ENCODE data around the gene MPHOSPH10. TPM values are rescaled to one million over a fixed set of nuclear protein-coding genes. Genes with fewer than 3 reads are reported as not detected.

MPHOSPH10 gene
- polyA plus RNA-seq, 1 of the 3 experiments (the other 2 are of a cell fraction) = 8.7 TPM

DNA sequence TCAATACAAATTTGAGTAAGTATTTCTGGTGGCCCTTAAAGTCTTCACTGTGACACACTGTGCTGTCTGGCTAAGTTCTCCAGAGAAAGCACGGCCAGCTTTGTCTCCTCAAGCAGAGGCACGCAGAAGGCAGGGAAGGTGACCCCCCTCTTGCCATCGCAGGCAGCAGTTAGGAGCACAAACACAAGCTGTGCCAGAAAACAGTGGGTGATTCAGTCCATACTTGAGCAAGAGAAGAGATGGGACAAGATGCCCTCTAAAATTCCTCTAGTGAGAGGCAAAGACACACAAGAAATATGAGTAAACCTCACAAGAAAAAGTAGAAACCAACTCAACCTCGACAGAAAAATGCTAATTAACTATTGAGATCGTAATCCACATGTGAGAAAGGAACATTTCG lies 10.2 kb upstream of the MPHOSPH10 start:
- TF ChIP-seq FOXJ3 (CRISPR knock-in tag; IDR thresholded peaks at IDR 0.05) = no peak
- TF ChIP-seq, protein P1, sequence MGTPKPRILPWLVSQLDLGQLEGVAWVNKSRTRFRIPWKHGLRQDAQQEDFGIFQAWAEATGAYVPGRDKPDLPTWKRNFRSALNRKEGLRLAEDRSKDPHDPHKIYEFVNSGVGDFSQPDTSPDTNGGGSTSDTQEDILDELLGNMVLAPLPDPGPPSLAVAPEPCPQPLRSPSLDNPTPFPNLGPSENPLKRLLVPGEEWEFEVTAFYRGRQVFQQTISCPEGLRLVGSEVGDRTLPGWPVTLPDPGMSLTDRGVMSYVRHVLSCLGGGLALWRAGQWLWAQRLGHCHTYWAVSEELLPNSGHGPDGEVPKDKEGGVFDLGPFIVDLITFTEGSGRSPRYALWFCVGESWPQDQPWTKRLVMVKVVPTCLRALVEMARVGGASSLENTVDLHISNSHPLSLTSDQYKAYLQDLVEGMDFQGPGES (IDR thresholded peaks at IDR 0.05; ENCODE audit: low read depth, low read length) = no peak
- TF ChIP-seq MEF2A (IDR thresholded peaks at IDR 0.05; ENCODE audit: borderline replicate concordance, low read depth) = no peak
- TF ChIP-seq, protein P2, sequence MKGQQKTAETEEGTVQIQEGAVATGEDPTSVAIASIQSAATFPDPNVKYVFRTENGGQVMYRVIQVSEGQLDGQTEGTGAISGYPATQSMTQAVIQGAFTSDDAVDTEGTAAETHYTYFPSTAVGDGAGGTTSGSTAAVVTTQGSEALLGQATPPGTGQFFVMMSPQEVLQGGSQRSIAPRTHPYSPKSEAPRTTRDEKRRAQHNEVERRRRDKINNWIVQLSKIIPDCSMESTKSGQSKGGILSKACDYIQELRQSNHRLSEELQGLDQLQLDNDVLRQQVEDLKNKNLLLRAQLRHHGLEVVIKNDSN (IDR thresholded peaks at IDR 0.05; ENCODE audit: borderline replicate concordance, low read depth) = no peak
- TF ChIP-seq POLR2AphosphoS5 (IDR thresholded peaks at IDR 0.05; ENCODE audit: low read depth, low read length) = no peak
- TF ChIP-seq SIN3A (IDR thresholded peaks at IDR 0.05; ENCODE audit: borderline replicate concordance, low read depth, low read length) = no peak
- TF ChIP-seq JUND (IDR thresholded peaks at IDR 0.05) = no peak
- TF ChIP-seq GATA2 (CRISPR knock-in tag; IDR thresholded peaks at IDR 0.05) = no peak
- no peak for TF ChIP-seq CHD2 (IDR thresholded peaks at IDR 0.05; ENCODE audit: low read length, partially characterized antibody)
- TF ChIP-seq, protein P3, sequence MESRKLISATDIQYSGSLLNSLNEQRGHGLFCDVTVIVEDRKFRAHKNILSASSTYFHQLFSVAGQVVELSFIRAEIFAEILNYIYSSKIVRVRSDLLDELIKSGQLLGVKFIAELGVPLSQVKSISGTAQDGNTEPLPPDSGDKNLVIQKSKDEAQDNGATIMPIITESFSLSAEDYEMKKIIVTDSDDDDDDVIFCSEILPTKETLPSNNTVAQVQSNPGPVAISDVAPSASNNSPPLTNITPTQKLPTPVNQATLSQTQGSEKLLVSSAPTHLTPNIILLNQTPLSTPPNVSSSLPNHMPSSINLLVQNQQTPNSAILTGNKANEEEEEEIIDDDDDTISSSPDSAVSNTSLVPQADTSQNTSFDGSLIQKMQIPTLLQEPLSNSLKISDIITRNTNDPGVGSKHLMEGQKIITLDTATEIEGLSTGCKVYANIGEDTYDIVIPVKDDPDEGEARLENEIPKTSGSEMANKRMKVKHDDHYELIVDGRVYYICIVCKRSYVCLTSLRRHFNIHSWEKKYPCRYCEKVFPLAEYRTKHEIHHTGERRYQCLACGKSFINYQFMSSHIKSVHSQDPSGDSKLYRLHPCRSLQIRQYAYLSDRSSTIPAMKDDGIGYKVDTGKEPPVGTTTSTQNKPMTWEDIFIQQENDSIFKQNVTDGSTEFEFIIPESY (IDR thresholded peaks at IDR 0.05; ENCODE audit: borderline replicate concordance, low read depth) = no peak
- TF ChIP-seq, protein P4, sequence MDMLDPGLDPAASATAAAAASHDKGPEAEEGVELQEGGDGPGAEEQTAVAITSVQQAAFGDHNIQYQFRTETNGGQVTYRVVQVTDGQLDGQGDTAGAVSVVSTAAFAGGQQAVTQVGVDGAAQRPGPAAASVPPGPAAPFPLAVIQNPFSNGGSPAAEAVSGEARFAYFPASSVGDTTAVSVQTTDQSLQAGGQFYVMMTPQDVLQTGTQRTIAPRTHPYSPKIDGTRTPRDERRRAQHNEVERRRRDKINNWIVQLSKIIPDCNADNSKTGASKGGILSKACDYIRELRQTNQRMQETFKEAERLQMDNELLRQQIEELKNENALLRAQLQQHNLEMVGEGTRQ (IDR thresholded peaks at IDR 0.05; ENCODE audit: borderline replicate concordance, low read depth, low read length) = no peak
- no peak for TF ChIP-seq FOSL2 (IDR thresholded peaks at IDR 0.05; ENCODE audit: borderline replicate concordance, low read depth)
- TF ChIP-seq NRF1 (IDR thresholded peaks at IDR 0.05; ENCODE audit: low read depth, low read length) = no peak
- Histone ChIP-seq H3F3A (replicated peaks; ENCODE audit: insufficient read depth) (no peaks in the 10 kb centered on the region), H3K27me3 (ENCODE audit: insufficient read depth) (no peaks in the 10 kb centered on the region), H3K9me3 (no peaks in the 10 kb centered on the region), H3K4me1 (ENCODE audit: control insufficient read depth in 1 of 2, insufficient read depth in 2 of 2, low read depth in 1 of 2, low read length in 1 of 2) (no peaks in the 10 kb centered on the region), H4K20me1 (ENCODE audit: insufficient read depth) (no peaks in the 10 kb centered on the region), H3K27ac (ENCODE audit: low read depth in 2 of 2, low read length in 1 of 2) (no peak overlapping the region), H3K4me2 (no peak overlapping the region), H3K9me2 (no peaks in the 10 kb centered on the region), H3K4me3 (ENCODE audit: low read depth in 2 of 2, low read length in 1 of 2) (no peak overlapping the region), H3K36me3 (replicated peaks in 1 of 2; ENCODE audit: control insufficient read depth in 1 of 2, insufficient read depth in 2 of 2, low read length in 1 of 2) (peaks cover 10% of the 10 kb centered on the region in 2 experiments), H3K9ac (no peak overlapping the region), H3K79me2 (ENCODE audit: insufficient read depth) (peaks cover under 1% of the 10 kb centered on the region), H2AFZ (ENCODE audit: low read depth) (no peak overlapping the region)
- DNase-seq = no peak
- 76% methylated on average over 6 of the region's 6 CpGs for WGBS (ENCODE audit: low lambda C conversion rate)
- ChIA-PET POLR2A (interaction anchor here (0.6 kb wide), 1 partner anchor 20 kb away, joined by 3 read pairs; no protein-coding TSS in a partner anchor), CTCF (interaction anchor here (0.9 kb wide), 1 partner anchor 19 kb away, joined by 5 read pairs; no protein-coding TSS in a partner anchor)

Measured in SK-N-SH (cell line).